HUES48 (cell line): Measurements from ENCODE around the gene CFAP54.
"Not testable (repeated sequence)": the region's sequence is repeated elsewhere in the genome, so short reads cannot be mapped to it uniquely, and the experiment has no call there.

Experiments
- H3K27ac ChIP-seq: one replicate; pipeline ENCODE4 v1.7.0; 2013; ENCODE audit warnings: low read depth, low read length, inconsistent platforms
- H3K27me3 ChIP-seq: 2 replicates; pipeline ENCODE4 v1.6.1; 2013; ENCODE audit warnings: mild to moderate bottlenecking, low read length; ENCODE audit not compliant: control insufficient read depth, insufficient read depth
- H3K36me3 ChIP-seq: 2 replicates; pipeline ENCODE4 v1.6.1; 2013; ENCODE audit warnings: low read length; ENCODE audit not compliant: control insufficient read depth, insufficient read depth
- H3K4me1 ChIP-seq: 2 replicates; pipeline ENCODE4 v1.6.1; 2013; ENCODE audit warnings: mild to moderate bottlenecking, low read length; ENCODE audit not compliant: control insufficient read depth, insufficient read depth
- H3K4me3 ChIP-seq: 2 replicates; pipeline ENCODE4 v1.5.1; 2013; ENCODE audit warnings: mild to moderate bottlenecking, low read depth, low read length
- H3K9ac ChIP-seq: 2 replicates; pipeline ENCODE4 v1.6.1; 2013; ENCODE audit warnings: mild to moderate bottlenecking, low read depth, low read length, moderate library complexity
- H3K9me3 ChIP-seq: 2 replicates; pipeline ENCODE4 v1.6.1; 2013; ENCODE audit warnings: low read length; ENCODE audit not compliant: control insufficient read depth, insufficient read depth

The CFAP54 gene

DNA sequence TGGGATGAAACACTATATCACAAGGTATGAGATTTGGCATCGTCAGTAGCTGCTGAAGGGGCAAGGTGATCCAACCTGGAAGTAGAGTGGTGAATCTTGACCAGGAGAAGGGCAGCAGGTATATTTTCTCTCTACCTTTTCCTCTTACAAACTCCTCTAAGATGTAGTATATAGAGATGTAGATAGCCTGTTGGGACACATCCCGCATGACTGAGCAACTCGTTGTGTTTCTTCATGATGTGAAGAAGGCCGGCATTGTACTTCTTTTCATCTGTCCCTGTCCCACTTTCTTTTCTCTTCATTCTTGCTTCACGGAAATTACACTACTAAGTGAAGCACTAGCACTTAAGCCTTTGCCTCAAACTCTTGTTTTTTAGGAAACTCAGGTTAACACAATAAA is 7.3 kb upstream of the CFAP54 start:
- H3K9me3 ChIP-seq, result no peaks in the 10 kb centered on the region
- H3K4me1 ChIP-seq, result no peaks in the 10 kb centered on the region
- H3K27me3 ChIP-seq, result no peaks in the 10 kb centered on the region
- no peaks in the 10 kb centered on the region for H3K36me3 ChIP-seq
- H3K4me3 ChIP-seq, result no peak overlapping the region
- no peak overlapping the region for H3K27ac ChIP-seq
- H3K9ac ChIP-seq, result no peak overlapping the region

DNA sequence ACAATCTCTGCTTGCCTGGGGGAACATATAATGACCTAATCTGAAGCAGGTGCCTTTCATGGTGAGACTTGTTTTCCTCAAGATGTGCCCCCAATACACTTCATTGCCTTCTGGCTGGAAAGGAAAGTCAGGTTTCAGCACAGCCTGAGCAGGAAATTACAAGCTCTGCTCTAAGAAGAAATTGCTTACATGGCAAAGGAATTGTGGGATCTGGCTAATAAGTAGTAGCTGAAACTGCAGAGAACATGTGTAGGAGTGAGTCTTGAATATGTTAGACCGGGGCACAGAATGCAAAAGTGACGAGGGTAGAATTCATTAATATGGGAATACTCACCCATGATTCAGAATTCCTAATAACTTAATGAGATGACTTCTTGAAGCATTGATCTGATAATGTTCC is 6.3 kb upstream of the CFAP54 start:
- Histone ChIP-seq H3K36me3 (no peaks in the 10 kb centered on the region), H3K27ac (no peak overlapping the region), H3K9ac (no peak overlapping the region)

DNA sequence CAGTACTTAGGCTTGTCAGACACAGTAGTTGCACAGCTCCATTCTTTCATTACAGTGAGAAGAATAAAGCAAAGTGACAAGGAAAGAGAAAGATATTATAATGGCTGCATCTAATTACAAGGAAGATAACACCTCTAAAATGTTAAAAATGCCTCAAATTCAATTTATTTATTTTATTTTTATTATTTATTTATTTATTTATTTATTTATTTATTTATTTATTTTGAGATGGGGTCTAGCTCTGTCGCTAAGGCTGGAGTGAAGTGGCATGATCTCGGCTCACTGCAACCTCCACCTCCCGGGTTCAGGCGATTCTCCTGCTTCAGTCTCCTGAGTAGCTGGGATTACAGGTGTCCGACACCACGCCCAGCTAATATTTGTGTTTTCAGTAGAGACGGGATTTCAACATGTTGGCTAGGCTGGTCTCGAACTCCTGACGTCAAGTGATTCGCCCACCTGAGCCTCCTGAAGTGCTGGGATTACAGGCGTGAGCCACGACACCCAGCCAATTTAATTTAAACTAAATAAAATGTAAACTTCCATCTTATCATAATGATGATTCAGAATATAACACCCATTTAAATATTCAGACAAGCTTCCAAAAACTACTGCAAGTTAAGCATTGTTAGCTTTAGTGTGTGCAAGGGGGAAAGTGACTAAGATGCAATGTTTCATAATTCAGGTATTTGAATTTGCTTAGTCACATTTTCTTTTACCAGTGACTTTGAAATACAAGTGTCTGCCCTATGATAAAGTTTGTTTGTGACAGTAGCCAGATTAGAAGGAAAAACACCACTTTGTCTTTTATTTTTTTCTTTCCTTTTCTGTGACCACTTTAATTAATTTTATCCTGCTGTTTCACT is 2.4 kb upstream of the CFAP54 start:
- no peak overlapping the region for H3K27ac ChIP-seq
- no peaks in the 10 kb centered on the region for H3K9me3 ChIP-seq
- H3K4me3 ChIP-seq, result no peak overlapping the region
- no peaks in the 10 kb centered on the region for H3K36me3 ChIP-seq
- H3K27me3 ChIP-seq, result peaks cover 10% of the 10 kb centered on the region
- peaks cover 4% of the 10 kb centered on the region; the same call in 1 of the 2 replicates for H3K4me1 ChIP-seq
- H3K9ac ChIP-seq, result no peak overlapping the region

More for the DNA sequence above, 6.3 kb upstream of the CFAP54 start:
- no peaks in the 10 kb centered on the region for H3K27me3 ChIP-seq
- H3K9me3 ChIP-seq, result no peaks in the 10 kb centered on the region
- no peaks in the 10 kb centered on the region for H3K4me1 ChIP-seq
- no peak overlapping the region for H3K4me3 ChIP-seq

DNA sequence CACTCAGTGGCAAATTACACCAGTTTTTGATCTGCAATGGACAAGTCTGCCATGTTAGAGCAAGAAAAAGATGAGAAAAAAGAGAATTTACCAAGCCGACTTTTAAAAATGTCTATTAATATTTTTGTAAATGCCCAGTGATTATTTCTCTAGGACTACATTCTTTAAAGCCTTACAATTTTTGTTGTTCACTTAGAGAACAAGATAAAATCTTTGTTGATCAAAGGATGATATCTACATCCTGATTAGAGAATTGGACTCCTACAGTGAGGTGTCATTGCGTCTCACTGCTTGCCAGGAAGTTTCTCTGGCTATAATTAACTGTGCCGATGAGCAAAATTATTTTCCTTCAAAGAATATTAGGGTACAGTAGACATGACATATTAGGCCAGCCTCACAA is 1.7 kb upstream of the CFAP54 start:
- no peak overlapping the region for H3K27ac ChIP-seq

GRCh38 chr12:96493106-96493505 is 3.7 kb downstream of the CFAP54 start:
- no peaks in the 10 kb centered on the region for H3K9me3 ChIP-seq
- H3K4me3 ChIP-seq, result no peak overlapping the region
- peaks cover 10% of the 10 kb centered on the region for H3K27me3 ChIP-seq
- no peak overlapping the region for H3K9ac ChIP-seq
- H3K4me1 ChIP-seq, result peaks cover 4% of the 10 kb centered on the region; the same call in 1 of the 2 replicates
- no peak overlapping the region for H3K27ac ChIP-seq
- H3K36me3 ChIP-seq, result no peaks in the 10 kb centered on the region

More for the DNA sequence above, 1.7 kb upstream of the CFAP54 start:
- Histone ChIP-seq H3K27me3 (peaks cover 10% of the 10 kb centered on the region), H3K36me3 (no peaks in the 10 kb centered on the region), H3K4me3 (no peak overlapping the region), H3K9ac (no peak overlapping the region), H3K9me3 (no peaks in the 10 kb centered on the region), H3K4me1 (peaks cover 4% of the 10 kb centered on the region; the same call in 1 of the 2 replicates)

- not testable (repeated sequence) for H3K9me3 ChIP-seq, H3K36me3 ChIP-seq, H3K4me1 ChIP-seq, H3K27ac ChIP-seq, H3K9ac ChIP-seq, H3K4me3 ChIP-seq, H3K27me3 ChIP-seq
Measured at GRCh38 chr12:96494154-96494553, 4.8 kb downstream of the CFAP54 start.

DNA sequence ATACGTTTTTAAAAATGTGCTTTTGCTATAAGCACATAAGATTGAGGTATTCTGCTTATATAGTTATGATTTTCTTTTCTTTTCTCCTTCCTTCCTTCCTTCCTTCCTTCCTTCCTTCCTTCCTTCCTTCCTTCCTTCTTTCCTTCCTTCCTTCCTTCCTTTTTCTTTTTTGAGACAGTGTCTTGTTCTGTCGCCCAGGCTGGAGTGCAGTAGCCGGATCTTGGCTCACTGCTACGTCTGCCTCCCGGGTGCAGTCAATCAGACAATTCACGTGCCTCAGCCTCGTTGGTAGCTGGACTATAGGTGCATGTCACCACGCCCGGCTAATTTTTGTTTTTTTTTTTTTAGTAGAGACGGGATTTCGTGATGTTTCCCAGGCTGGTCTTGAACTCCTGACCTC is 5.8 kb downstream of the CFAP54 start:
- H3K4me3 ChIP-seq, result no peak overlapping the region
- H3K27me3 ChIP-seq, result no peaks in the 10 kb centered on the region
- H3K9ac ChIP-seq, result no peak overlapping the region
- H3K27ac ChIP-seq, result no peak overlapping the region
- no peaks in the 10 kb centered on the region for H3K36me3 ChIP-seq
- no peaks in the 10 kb centered on the region for H3K4me1 ChIP-seq
- no peaks in the 10 kb centered on the region for H3K9me3 ChIP-seq

- Histone ChIP-seq H3K4me3 (no peak overlapping the region), H3K9me3 (no peaks in the 10 kb centered on the region)
Measured at GRCh38 chr12:96495841-96496545, 6.6 kb downstream of the CFAP54 start.

GRCh38 chr12:96496944-96497343 is 7.6 kb downstream of the CFAP54 start:
- no peak overlapping the region for H3K9ac ChIP-seq

More at GRCh38 chr12:96495841-96496545, 6.6 kb downstream of the CFAP54 start:
- H3K9ac ChIP-seq, result no peak overlapping the region
- H3K27me3 ChIP-seq, result no peaks in the 10 kb centered on the region
- no peaks in the 10 kb centered on the region for H3K36me3 ChIP-seq
- no peak overlapping the region for H3K27ac ChIP-seq
- peaks cover under 1% of the 10 kb centered on the region; the same call in 1 of the 2 replicates for H3K4me1 ChIP-seq

DNA sequence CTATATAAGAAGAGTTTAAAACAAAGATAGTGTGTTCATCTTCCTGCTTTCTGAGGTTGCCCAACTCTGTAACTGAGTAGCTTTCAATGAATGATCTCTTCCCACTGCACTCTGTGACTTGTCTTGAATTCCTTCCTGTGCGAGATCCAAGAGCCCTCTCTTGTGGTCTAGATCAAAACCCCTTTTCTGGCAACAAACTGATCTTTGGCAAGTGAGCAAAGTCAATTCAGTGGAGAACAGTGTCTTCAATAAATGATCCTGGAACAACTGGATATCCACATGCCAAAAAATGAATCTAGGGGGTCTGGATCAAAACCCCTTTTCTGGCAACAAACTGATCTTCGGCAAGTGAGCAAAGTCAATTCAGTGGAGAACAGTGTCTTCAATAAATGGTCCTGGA is 8.5 kb downstream of the CFAP54 start:
- Histone ChIP-seq H3K27ac (no peak overlapping the region), H3K27me3 (no peaks in the 10 kb centered on the region), H3K4me3 (no peak overlapping the region), H3K9me3 (no peaks in the 10 kb centered on the region), H3K36me3 (no peaks in the 10 kb centered on the region), H3K4me1 (peaks cover 6% of the 10 kb centered on the region), H3K9ac (no peak overlapping the region)

More at GRCh38 chr12:96496944-96497343, 7.6 kb downstream of the CFAP54 start:
- no peaks in the 10 kb centered on the region for H3K27me3 ChIP-seq
- H3K9me3 ChIP-seq, result no peaks in the 10 kb centered on the region
- H3K36me3 ChIP-seq, result no peaks in the 10 kb centered on the region
- no peak overlapping the region for H3K4me3 ChIP-seq
- H3K4me1 ChIP-seq, result peaks cover 6% of the 10 kb centered on the region
- no peak overlapping the region for H3K27ac ChIP-seq

DNA sequence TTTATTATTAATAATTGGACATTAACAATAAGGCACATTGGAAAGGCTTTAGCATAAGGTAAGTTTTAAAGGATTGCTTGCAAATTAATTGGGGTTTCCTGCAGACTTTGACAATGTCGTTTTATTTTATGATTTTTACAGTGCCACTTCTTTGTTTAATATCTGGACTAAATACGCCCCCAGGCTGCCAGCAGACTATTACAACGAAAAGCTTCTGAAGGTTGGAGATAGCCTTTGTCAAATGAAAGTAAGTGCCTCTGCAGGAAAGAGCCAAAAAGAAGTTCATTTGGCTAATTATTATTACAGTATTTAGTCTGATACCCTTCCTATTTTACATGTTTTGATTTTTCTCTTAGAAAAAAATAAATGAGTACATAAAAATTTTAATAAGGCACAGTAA is 11.3 kb downstream of the CFAP54 start:
- Histone ChIP-seq H3K27ac (no peak overlapping the region), H3K4me3 (no peak overlapping the region), H3K9ac (no peak overlapping the region)

More for the DNA sequence above, 11.3 kb downstream of the CFAP54 start:
- H3K27me3 ChIP-seq, result no peaks in the 10 kb centered on the region
- H3K36me3 ChIP-seq, result no peaks in the 10 kb centered on the region
- H3K9me3 ChIP-seq, result no peaks in the 10 kb centered on the region
- H3K4me1 ChIP-seq, result peaks cover 6% of the 10 kb centered on the region
